Hematopoietic multipotent progenitor cell treated with erythropoietin and hydrocortisone succinate and interleukin-3 and kit ligand, for 4 days (in vitro differentiated cells): ENCODE results near the gene TANK.
"Not testable (repeated sequence)": the region's sequence is repeated elsewhere in the genome, so short reads cannot be mapped to it uniquely, and the experiment has no call there.

Source experiments
- DNase-seq: peaks from one replicate; pipeline ENCODE4 v3.0.0-alpha.2; 2015

TANK gene

GRCh38 chr2:161170377-161170776 is 10.1 kb downstream of the TANK start:
- DNase-seq: no peak

- peak; percentile 57 for DNase-seq
Measured at GRCh38 chr2:161170958-161171932, 11.0 kb downstream of the TANK start.

- peak; percentile 72 for DNase-seq
Measured at GRCh38 chr2:161172901-161173540, 12.8 kb downstream of the TANK start.

- DNase-seq: no peak
Measured at GRCh38 chr2:161173541-161174194, 13.4 kb downstream of the TANK start.

- peak; percentile 25 for DNase-seq
Measured at GRCh38 chr2:161177969-161178368, 17.7 kb downstream of the TANK start.

GRCh38 chr2:161178756-161179155 is 18.5 kb downstream of the TANK start:
- DNase-seq: no peak

- no peak for DNase-seq
Measured at GRCh38 chr2:161190050-161190449, 29.8 kb downstream of the TANK start.

DNA sequence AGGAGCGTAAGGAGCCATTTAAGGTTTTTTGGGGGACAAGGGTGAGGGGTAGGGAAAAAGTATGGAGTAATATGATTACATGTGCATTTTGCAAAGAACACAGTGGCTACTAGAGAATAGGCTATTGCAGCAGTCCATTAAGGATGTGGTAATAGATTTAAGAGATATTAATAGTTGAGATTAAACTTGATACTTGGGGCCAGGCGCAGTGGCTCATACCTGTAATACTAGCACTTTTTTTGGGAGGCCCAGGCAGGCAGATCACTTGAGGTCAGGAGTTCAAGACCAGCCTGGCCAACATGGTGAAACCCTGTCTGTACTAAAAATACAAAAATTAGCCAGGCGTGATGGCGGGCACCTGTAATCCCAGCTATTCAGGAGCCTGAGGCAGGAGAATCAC is 35.4 kb downstream of the TANK start:
- not testable (repeated sequence) for DNase-seq

- DNase-seq: no peak
Measured at GRCh38 chr2:161199912-161200701, 39.9 kb downstream of the TANK start.

DNA sequence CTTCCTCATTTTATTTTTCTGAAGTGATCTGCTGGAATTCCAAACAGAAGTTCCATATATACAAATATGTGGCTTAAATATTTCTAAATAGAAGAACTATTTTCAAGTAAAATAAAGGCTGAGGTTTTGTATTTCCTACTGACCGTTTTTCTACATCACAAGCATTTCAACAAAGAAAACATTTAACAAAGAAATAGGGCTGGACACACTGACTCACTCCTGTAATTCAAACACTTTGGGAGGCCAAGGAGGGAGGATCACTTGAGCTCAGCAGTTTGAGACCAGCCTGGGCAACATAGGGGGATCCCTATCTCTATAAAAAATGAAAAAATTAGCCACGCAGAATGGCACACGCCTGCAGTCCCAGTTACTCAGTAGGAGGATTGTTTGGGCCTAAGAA is 44.6 kb downstream of the TANK start:
- DNase-seq: no peak

- DNase-seq: peak; percentile 46
Measured at GRCh38 chr2:161206471-161207032, 46.3 kb downstream of the TANK start.

DNA sequence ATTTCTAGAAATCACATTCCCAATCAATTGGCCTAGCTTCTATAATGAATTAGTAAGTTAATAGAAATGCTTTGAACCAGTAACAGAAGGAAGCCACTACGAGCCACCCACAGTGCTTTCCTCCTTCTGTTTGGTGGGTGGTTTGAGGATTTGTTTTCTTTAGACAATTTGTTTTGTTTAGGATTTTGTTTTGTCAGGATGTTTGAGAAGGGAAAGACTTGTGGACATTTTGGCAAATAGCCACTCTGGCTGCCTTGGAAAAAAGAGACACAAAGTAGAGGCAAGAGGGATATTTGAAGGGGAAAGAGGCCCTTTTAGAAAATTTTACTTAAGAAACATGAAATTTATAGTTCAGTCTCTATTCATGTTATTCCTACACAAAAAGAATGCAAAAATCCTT is 47.7 kb downstream of the TANK start:
- no peak for DNase-seq

DNA sequence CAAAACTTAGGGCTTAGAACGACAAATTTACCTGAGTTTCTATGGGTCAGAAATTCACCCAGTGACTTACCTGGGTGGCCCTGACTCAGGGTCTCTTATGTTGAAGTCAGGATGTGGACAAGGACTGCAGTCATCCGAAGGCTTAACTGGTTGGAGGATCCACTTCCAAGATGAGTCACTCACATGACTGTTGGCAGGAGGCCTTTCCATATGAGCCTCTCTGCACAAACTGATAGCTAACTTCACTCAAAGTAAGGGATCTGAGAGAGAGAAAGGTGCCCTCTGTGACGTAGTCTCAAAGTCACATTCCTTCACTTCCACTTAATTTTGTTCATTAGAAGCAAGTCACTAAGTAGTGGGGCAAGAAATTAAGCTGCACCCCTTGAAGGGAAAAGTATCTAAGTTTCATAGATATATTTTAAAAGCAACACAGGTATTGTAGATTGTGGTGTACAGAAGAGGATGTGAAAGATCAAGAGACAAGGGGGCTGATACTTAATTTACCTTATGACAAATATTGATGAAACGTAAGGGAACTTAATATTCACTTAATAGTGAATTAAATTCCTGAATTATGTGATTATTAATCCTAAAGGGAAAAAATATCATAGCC is 48.4 kb downstream of the TANK start:
- DNase-seq: no peak

DNA sequence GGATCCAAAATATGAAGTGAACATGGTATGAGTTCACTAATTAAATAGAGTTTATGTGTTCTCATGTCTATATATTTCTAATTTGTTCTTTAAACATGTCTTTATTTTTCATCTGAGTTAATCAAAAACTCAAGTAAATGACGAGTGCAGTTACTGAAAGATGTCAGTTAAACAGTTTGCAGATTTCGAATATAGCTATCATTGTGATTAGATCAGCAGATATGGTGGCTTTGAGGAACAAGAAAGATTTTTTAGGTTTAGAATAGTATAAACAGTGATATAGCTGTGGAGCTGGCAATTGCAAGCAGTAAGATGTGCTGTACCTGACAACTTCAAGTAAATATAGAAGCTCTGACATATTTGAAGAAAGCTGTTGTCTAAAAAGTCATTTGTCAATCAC is 49.7 kb downstream of the TANK start:
- DNase-seq: peak; percentile 24

DNA sequence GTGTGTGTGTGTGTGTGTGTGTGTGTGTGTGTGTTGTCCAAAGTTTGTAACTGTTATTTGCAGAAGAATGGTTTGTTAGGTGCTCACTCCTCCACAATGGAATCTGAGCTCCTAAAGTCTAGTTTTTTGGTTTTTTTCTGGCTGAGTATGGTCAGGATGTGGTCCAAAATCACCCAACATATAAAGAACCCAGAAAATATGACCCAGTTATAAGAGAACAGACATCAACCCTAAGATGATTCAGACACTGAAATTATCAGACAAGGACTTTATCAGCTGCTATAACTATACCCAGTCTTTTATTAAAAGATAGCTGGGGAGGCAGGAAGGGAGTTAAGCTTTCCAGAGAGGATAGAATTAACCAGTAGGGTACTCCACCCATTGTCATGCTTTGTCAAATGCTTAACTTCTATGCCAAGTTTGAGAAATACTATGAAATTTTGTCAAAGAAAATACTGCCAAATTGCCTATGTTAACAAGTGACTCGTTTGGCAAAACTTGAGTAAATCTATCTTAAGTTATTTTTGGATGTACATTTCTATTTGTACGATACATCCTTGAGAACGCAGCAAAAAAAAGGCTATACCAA is 57.5 kb downstream of the TANK start:
- no peak for DNase-seq

DNA sequence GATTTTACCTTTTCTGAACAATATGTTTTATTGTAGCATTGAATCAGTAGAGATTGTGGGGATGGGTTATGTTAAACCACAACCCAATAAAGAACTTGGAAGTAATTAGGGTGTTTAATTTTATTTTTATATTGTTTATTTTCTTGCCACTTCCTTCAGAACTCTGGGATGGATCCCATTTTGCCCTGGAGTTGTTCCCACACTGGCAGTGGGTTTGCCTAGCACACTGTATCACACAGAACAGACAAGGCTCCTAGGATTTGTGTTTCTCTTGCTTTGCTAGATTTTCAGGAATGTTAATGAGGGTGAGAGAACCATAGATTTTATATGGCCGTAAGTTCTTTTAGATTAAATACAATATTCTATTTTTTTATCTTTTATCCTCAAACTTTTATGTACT is 59.0 kb downstream of the TANK start:
- DNase-seq: no peak

- peak; percentile 76 for DNase-seq
Measured at GRCh38 chr2:161223139-161223732, 63.0 kb downstream of the TANK start.

GRCh38 chr2:161228511-161229240 is 68.4 kb downstream of the TANK start:
- DNase-seq: no peak

DNA sequence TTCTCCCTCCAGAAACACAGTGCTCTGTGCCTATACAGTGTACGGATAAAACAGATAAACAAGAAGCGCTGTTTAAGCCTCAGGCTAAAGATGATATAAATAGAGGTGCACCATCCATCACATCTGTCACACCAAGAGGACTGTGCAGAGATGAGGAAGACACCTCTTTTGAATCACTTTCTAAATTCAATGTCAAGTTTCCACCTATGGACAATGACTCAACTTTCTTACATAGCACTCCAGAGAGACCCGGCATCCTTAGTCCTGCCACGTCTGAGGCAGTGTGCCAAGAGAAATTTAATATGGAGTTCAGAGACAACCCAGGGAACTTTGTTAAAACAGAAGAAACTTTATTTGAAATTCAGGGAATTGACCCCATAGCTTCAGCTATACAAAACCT is 70.7 kb downstream of the TANK start:
- DNase-seq: no peak

- DNase-seq: no peak
Measured at GRCh38 chr2:161232571-161232970, 72.3 kb downstream of the TANK start.
